ENCODE results near the gene ADAMTS15. TPM values are rescaled to one million over a fixed set of nuclear protein-coding genes. Genes with fewer than 3 reads are reported as not detected.

The ADAMTS15 gene
- total RNA-seq, 6 experiments from 2014 or later = 0.19 to 1.1 (median 0.31) TPM; not detected in 1

GRCh38 chr11:130467116-130467900 lies 18.9 kb downstream of the ADAMTS15 start:
- Histone ChIP-seq H3K36me3 (no peaks in the 10 kb centered on the region), H3K9me3 (no peaks in the 10 kb centered on the region), H3K4me1 (no peaks in the 10 kb centered on the region), H3K4me3 (no peak overlapping the region), H3K27ac (no peak overlapping the region), H3K27me3 (no peaks in the 10 kb centered on the region)
- DNase-seq (no peak), ATAC-seq (no peak)
- intact Hi-C loops (cut with DNase I) = no loop called here
- TF ChIP-seq CTCF (IDR thresholded peaks at IDR 0.05) (no peak), POLR2A (IDR thresholded peaks at IDR 0.05) (no peak)
- WGBS (ENCODE audit: insufficient coverage, low coverage, low lambda C conversion rate, missing lambda C conversion rate) = 64% methylated on average over 10 of the region's 10 CpGs

DNA sequence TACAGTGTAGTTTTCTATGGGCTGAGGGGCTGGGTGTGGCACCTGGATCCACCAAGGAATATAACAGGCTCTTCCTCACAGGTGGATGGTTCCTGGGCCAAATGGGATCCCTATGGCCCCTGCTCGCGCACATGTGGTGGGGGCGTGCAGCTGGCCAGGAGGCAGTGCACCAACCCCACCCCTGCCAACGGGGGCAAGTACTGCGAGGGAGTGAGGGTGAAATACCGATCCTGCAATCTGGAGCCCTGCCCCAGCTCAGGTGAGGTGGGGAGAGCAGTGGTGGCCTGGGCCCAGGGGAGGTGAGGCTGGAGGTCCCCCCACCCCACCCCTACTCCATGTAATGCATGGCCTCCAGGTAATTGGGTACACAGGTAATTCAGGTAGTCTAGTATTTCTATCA lies 20.7 kb downstream of the ADAMTS15 start:
- H3K36me3 ChIP-seq = no peaks in the 10 kb centered on the region
- H3K27ac ChIP-seq = no peak overlapping the region
- no peaks in the 10 kb centered on the region for H3K27me3 ChIP-seq
- 43% methylated on average over 1 of the region's 6 CpGs for WGBS (ENCODE audit: insufficient coverage, low coverage, low lambda C conversion rate, missing lambda C conversion rate)
- H3K9me3 ChIP-seq = no peaks in the 10 kb centered on the region
- ATAC-seq (no peak), DNase-seq (no peak)
- intact Hi-C loops (cut with DNase I) = no loop called here
- no peaks in the 10 kb centered on the region for H3K4me1 ChIP-seq
- no peak overlapping the region for H3K4me3 ChIP-seq
- TF ChIP-seq CTCF (IDR thresholded peaks at IDR 0.05) = no peak
- TF ChIP-seq POLR2A (IDR thresholded peaks at IDR 0.05) = no peak

DNA sequence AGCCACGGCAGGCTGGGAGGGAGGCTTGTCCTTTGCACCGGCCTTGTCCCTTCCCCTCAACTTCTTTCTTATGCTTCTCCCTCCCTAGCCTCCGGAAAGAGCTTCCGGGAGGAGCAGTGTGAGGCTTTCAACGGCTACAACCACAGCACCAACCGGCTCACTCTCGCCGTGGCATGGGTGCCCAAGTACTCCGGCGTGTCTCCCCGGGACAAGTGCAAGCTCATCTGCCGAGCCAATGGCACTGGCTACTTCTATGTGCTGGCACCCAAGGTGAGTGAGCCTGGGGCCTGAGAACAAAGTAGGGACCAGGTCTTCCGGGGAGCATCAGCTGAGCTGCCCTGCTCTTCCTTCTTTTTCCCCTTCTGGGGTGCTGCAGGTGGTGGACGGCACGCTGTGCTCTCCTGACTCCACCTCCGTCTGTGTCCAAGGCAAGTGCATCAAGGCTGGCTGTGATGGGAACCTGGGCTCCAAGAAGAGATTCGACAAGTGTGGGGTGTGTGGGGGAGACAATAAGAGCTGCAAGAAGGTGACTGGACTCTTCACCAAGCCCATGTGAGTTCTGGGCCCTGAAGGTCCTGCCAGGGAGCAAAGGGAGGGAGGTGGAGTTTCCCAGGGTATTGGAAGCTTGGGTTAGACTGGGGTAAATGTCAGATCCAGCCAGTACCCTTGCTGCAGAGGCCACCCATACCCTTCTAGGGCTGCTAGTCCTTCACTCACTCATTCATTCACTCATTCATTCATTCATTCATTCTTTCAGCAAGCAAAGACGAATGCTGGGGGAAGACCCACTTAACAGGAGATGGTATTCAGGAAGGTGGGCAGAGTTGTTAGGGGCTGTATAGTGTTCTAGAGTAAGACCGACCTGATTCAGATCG lies 22.6 kb downstream of the ADAMTS15 start:
- intact Hi-C loops (cut with DNase I) = no loop called here
- Histone ChIP-seq H3K36me3 (no peaks in the 10 kb centered on the region), H3K27ac (no peak overlapping the region), H3K27me3 (no peaks in the 10 kb centered on the region), H3K4me1 (no peaks in the 10 kb centered on the region), H3K9me3 (no peaks in the 10 kb centered on the region), H3K4me3 (no peak overlapping the region)
- DNase-seq (no peak), ATAC-seq (no peak)
- WGBS (ENCODE audit: insufficient coverage, low coverage, low lambda C conversion rate, missing lambda C conversion rate) = 65% methylated on average over 15 of the region's 20 CpGs
- no peak for TF ChIP-seq CTCF (IDR thresholded peaks at IDR 0.05)
- no peak for TF ChIP-seq POLR2A (IDR thresholded peaks at IDR 0.05)

GRCh38 chr11:130471731-130472433 lies 23.4 kb downstream of the ADAMTS15 start:
- Histone ChIP-seq H3K27ac (no peak overlapping the region), H3K4me1 (no peaks in the 10 kb centered on the region), H3K27me3 (no peaks in the 10 kb centered on the region), H3K4me3 (no peak overlapping the region), H3K9me3 (no peaks in the 10 kb centered on the region), H3K36me3 (no peaks in the 10 kb centered on the region)
- intact Hi-C loops (cut with DNase I) = no loop called here
- 37% methylated on average over 2 of the region's 11 CpGs for WGBS (ENCODE audit: insufficient coverage, low coverage, low lambda C conversion rate, missing lambda C conversion rate)
- DNase-seq (no peak), ATAC-seq (no peak)
- TF ChIP-seq CTCF (IDR thresholded peaks at IDR 0.05) (no peak), POLR2A (IDR thresholded peaks at IDR 0.05) (no peak)
